ENCODE data around the gene HMGCS2. TPM values are rescaled to one million over a fixed set of nuclear protein-coding genes. Genes with fewer than 3 reads are reported as not detected.

The HMGCS2 gene
- total and polyA plus RNA-seq, 9 of the 15 experiments (the other 6 are each of a cell fraction or from before 2014, with no cell fraction given) = 0.13 TPM; not detected in 8

DNA sequence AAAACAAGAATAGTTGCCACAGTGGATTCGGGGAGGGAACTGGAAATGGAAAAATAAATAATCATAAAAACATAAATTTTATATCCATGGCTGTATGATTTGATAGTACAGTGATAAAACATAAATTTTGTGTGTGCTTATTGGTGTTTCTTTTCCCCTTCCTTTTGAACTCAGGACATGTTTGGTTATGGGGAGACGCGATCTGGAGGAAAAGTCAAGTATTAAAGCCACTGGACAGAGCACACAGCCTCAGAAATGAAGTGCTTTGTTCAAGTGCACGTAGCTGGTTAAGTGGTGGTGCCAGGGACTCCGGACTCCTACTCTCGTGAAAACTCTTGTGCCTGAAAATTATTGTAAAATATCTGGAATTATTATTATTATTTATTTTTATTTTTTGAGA is 9.7 kb upstream of the HMGCS2 start:
- BruUV-seq (replicated peaks) = no TSS peak
- TF ChIP-seq, protein P1, sequence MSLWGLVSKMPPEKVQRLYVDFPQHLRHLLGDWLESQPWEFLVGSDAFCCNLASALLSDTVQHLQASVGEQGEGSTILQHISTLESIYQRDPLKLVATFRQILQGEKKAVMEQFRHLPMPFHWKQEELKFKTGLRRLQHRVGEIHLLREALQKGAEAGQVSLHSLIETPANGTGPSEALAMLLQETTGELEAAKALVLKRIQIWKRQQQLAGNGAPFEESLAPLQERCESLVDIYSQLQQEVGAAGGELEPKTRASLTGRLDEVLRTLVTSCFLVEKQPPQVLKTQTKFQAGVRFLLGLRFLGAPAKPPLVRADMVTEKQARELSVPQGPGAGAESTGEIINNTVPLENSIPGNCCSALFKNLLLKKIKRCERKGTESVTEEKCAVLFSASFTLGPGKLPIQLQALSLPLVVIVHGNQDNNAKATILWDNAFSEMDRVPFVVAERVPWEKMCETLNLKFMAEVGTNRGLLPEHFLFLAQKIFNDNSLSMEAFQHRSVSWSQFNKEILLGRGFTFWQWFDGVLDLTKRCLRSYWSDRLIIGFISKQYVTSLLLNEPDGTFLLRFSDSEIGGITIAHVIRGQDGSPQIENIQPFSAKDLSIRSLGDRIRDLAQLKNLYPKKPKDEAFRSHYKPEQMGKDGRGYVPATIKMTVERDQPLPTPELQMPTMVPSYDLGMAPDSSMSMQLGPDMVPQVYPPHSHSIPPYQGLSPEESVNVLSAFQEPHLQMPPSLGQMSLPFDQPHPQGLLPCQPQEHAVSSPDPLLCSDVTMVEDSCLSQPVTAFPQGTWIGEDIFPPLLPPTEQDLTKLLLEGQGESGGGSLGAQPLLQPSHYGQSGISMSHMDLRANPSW (CRISPR knock-in tag; IDR thresholded peaks at IDR 0.05) = no peak
- no peak for TF ChIP-seq EZH2 (IDR thresholded peaks at IDR 0.05; ENCODE audit: borderline replicate concordance, low read depth, low read length)
- no peak for TF ChIP-seq U2AF2 (optimal IDR thresholded peaks at IDR 0.05; ENCODE audit: low read depth, low read length)
- TF ChIP-seq, protein P2, sequence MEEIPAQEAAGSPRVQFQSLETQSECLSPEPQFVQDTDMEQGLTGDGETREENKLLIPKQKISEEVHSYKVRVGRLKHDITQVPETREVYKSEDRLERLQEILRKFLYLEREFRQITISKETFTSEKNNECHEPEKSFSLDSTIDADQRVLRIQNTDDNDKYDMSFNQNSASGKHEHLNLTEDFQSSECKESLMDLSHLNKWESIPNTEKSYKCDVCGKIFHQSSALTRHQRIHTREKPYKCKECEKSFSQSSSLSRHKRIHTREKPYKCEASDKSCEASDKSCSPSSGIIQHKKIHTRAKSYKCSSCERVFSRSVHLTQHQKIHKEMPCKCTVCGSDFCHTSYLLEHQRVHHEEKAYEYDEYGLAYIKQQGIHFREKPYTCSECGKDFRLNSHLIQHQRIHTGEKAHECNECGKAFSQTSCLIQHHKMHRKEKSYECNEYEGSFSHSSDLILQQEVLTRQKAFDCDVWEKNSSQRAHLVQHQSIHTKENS (CRISPR knock-in tag; IDR thresholded peaks at IDR 0.05) = no peak
- TF ChIP-seq SP1 (CRISPR knock-in tag; IDR thresholded peaks at IDR 0.05) = no peak
- TF ChIP-seq ZNF217 (CRISPR knock-in tag; IDR thresholded peaks at IDR 0.05) = no peak
- TF ChIP-seq, protein P3, sequence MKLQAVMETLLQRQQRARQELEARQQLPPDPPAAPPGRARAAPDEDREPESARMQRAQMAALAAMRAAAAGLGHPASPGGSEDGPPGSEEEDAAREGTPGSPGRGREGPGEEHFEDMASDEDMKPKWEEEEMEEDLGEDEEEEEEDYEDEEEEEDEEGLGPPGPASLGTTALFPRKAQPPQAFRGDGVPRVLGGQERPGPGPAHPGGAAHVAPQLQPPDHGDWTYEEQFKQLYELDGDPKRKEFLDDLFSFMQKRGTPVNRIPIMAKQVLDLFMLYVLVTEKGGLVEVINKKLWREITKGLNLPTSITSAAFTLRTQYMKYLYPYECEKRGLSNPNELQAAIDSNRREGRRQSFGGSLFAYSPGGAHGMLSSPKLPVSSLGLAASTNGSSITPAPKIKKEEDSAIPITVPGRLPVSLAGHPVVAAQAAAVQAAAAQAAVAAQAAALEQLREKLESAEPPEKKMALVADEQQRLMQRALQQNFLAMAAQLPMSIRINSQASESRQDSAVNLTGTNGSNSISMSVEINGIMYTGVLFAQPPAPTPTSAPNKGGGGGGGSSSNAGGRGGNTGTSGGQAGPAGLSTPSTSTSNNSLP (IDR thresholded peaks at IDR 0.05; ENCODE audit: borderline replicate concordance, low read depth, low read length) = no peak
- TF ChIP-seq ZNF695 (CRISPR knock-in tag; IDR thresholded peaks at IDR 0.05) = no peak
- TF ChIP-seq PHF8 (IDR thresholded peaks at IDR 0.05; ENCODE audit: borderline replicate concordance, low read length) = no peak
- no peak for TF ChIP-seq KAT7 (CRISPR knock-in tag; IDR thresholded peaks at IDR 0.05; ENCODE audit: borderline replicate concordance)
- TF ChIP-seq ETV5 (CRISPR knock-in tag; IDR thresholded peaks at IDR 0.05; ENCODE audit: low read depth) = no peak
- no peak for TF ChIP-seq PHF21A (IDR thresholded peaks at IDR 0.05; ENCODE audit: borderline replicate concordance, low read depth)
- no peak for TF ChIP-seq CHD4 (IDR thresholded peaks at IDR 0.05; ENCODE audit: insufficient read depth, insufficient replicate concordance, low read depth, low read length, poor library complexity, severe bottlenecking)
- no peaks in the 10 kb centered on the region for H4K20me1 ChIP-seq (replicated peaks; ENCODE audit: control insufficient read depth, insufficient read depth, low read length)
- H3K4me1 ChIP-seq (replicated peaks in 1 of 2; ENCODE audit: control insufficient read depth in 2 of 2, insufficient read depth in 2 of 2, low read length in 2 of 2) = 0 out of 5 replicates have a peak, but pooled peaks cover 0 to 3% of the 10 kb centered on the region in 2 experiments
- no peak overlapping the region for H3K27ac ChIP-seq (ENCODE audit: extremely low read depth, low read depth, low read length)
- H3K36me3 ChIP-seq (ENCODE audit: control insufficient read depth, insufficient read depth, low read length) = no peaks in the 10 kb centered on the region
- in situ Hi-C loops (cut with MboI) = no loop called here
- 1% methylated on average over 6 of the region's 6 CpGs for WGBS (ENCODE audit: insufficient coverage, low coverage, missing lambda C conversion rate)
- H3K27me3 ChIP-seq (ENCODE audit: control insufficient read depth in 2 of 2, insufficient read depth in 2 of 2, low read length in 2 of 2) = peaks cover 11 to 34% of the 10 kb centered on the region in 2 experiments; a peak in 4 of 5 replicates
- no peaks in the 10 kb centered on the region for H3K79me2 ChIP-seq (ENCODE audit: control insufficient read depth, insufficient read depth, low read length)
- H3K9me3 ChIP-seq (replicated peaks; ENCODE audit: control insufficient read depth, insufficient read depth, low read depth, low read length) = no peaks in the 10 kb centered on the region
- ATAC-seq = no peak
- H3K4me3 ChIP-seq = no peak overlapping the region
- no peak for FAIRE-seq
- no peak overlapping the region for H2AFZ ChIP-seq (ENCODE audit: low read depth, low read length)
- H3K9ac ChIP-seq (ENCODE audit: insufficient read depth in 1 of 2, low read depth in 2 of 2, low read length in 2 of 2) = no peak overlapping the region
- H3K4me2 ChIP-seq (ENCODE audit: insufficient read depth, low read length) = peak overlapping the region; percentile 13; the same call in 1 of the 2 replicates
- CTCF ChIA-PET (ENCODE audit: low intra/inter-chr PET ratio) = interaction anchor here (0.6 kb wide), 1 partner anchor 48 kb away, joined by 3 read pairs; no protein-coding TSS in a partner anchor
- no peaks in the 10 kb centered on the region for H3K9me1 ChIP-seq (ENCODE audit: control insufficient read depth, insufficient read depth, low read length)
- DNase-seq (ENCODE audit: extremely low read depth in 1 of 4, low spot score in 3 of 4) = no peak
- intact Hi-C loops (cut with micrococcal nuclease) = loop anchor here (1.0 kb wide), 1 partner anchor 25 kb away; no protein-coding TSS in a partner anchor
- POLR2A ChIA-PET = no interaction called here

Measured in K562 (cell line).